K562 (cell line): ENCODE results near the gene RNF215. TPM values are rescaled to one million over a fixed set of nuclear protein-coding genes. Genes with fewer than 3 reads are reported as not detected.

Source experiments
- ARID2 ChIP-seq: fragments of 450-650 bp; IDR thresholded peaks from 2 replicates; pipeline ENCODE4 v1.6.1; 2017; ENCODE audit warnings: antibody characterized with exemption, mild to moderate bottlenecking
- CBX8 ChIP-seq: fragments of 200-600 bp; sonication (generic); IDR thresholded peaks from 2 replicates; pipeline ENCODE4 v1.6.1; 2012; ENCODE audit warnings: borderline replicate concordance, mixed run types, low read depth, mild to moderate bottlenecking, moderate library complexity, mixed read lengths, low read length, control low read depth, inconsistent platforms; ENCODE audit not compliant: poor library complexity, severe bottlenecking; ENCODE audit errors: extremely low read depth
- ELF2 ChIP-seq: fragments of 250-450 bp; sonication (Bioruptor Pico); IDR thresholded peaks from 2 replicates; pipeline ENCODE4 v1.5.0; 2021; ENCODE audit warnings: mild to moderate bottlenecking
- FOSL1 ChIP-seq: fragments of 200-800 bp; sonication (Bioruptor generic); conservative IDR thresholded peaks from 2 replicates; pipeline ENCODE4 v1.6.1; 2016; ENCODE audit warnings: missing genetic modification characterization, missing compliant biosample characterization
- JUND ChIP-seq, 2 experiments: IDR thresholded peaks; 2 replicates in 1 of 2; 3 replicates in 1 of 2; pipeline ENCODE4 v1.6.1; 2011; ENCODE audit warnings: borderline replicate concordance in 2 of 2, low read depth in 2 of 2, low read length in 2 of 2, improper control_type of control experiment in 1 of 2, missing biosample characterization in 1 of 2, missing genetic modification characterization in 1 of 2, missing genetic modification reagents in 1 of 2
- MAFF ChIP-seq: IDR thresholded peaks from 2 replicates; pipeline ENCODE4 v1.6.1; 2012; ENCODE audit warnings: low read length, improper control_type of control experiment
- MXI1 ChIP-seq: IDR thresholded peaks from 2 replicates; pipeline ENCODE4 v1.6.1; 2011; ENCODE audit warnings: low read depth, mild to moderate bottlenecking, improper control_type of control experiment, low read length
- OTX1 ChIP-seq: fragments of 450-650 bp; formaldehyde crosslinking; IDR thresholded peaks from 2 replicates; pipeline ENCODE4 v1.4.0; 2022; ENCODE audit warnings: mild to moderate bottlenecking
- PTRF ChIP-seq: fragments of 450-650 bp; IDR thresholded peaks from 2 replicates; pipeline ENCODE4 v1.6.1; 2016; ENCODE audit warnings: mild to moderate bottlenecking, missing genetic modification characterization, missing compliant biosample characterization
- RFX5 ChIP-seq: IDR thresholded peaks from 2 replicates; pipeline ENCODE4 v1.6.1; 2011; ENCODE audit warnings: low read depth, mild to moderate bottlenecking, improper control_type of control experiment, low read length
- SIN3B ChIP-seq: fragments of 450-650 bp; IDR thresholded peaks from 2 replicates; pipeline ENCODE4 v1.6.1; 2017; ENCODE audit warnings: low read depth, mild to moderate bottlenecking, moderate library complexity
- TARDBP ChIP-seq: fragments of 450-650 bp; IDR thresholded peaks from 2 replicates; pipeline ENCODE4 v1.6.1; 2016
- TEAD1 ChIP-seq, 2 experiments: fragments of 450-650 bp in 1 of 2; sonication (generic) in 1 of 2; formaldehyde crosslinking; IDR thresholded peaks; 2 replicates each; pipeline versions ENCODE4 v1.4.0 to v1.8.0; 2020 to 2022; ENCODE audit warnings: mild to moderate bottlenecking in 2 of 2, missing genetic modification reagents in 1 of 2
- ZBTB33 ChIP-seq: sonication (generic); formaldehyde crosslinking; IDR thresholded peaks from 2 replicates; pipeline ENCODE4 v1.8.1; 2023; ENCODE audit warnings: mild to moderate bottlenecking, missing genetic modification reagents
- ZMIZ1 ChIP-seq, 2 experiments: fragments of 150-350 bp in 1 of 2; IDR thresholded peaks; 2 replicates each; pipeline ENCODE4 v1.6.1; 2012 to 2016; ENCODE audit warnings: low read depth in 2 of 2, low read length in 2 of 2, mild to moderate bottlenecking in 1 of 2, moderate library complexity in 1 of 2
- ZNF274 ChIP-seq: IDR thresholded peaks from 2 replicates; pipeline ENCODE4 v1.6.1; 2011; ENCODE audit warnings: low read depth, mild to moderate bottlenecking, low read length, moderate library complexity, borderline replicate concordance
- ZSCAN32 ChIP-seq: fragments of 450-650 bp; formaldehyde crosslinking; IDR thresholded peaks from 2 replicates; pipeline ENCODE4 v1.4.0; 2020; ENCODE audit warnings: mild to moderate bottlenecking, moderate library complexity
- polyA plus RNA-seq, 8 experiments: library from polyadenylated mRNA; depleted of rRNA in 4 of 8; stranded (reverse) in 5 of 8; unstranded in 3 of 8; fragments of >200 nt; fragmentation: Nextera tagmentation in 2 of 8; fragmentation: Illumina TruSeq in 1 of 8; extraction: Ambion mirVana in 2 of 8; extraction: Trizol in 1 of 8; gene quantifications; 2 replicates each; pipeline versions ENCODE4 v1.2.1 to v1.2.3, GENCODE V29; 2011 to 2014; ENCODE audit warnings: inconsistent platforms in 1 of 8, missing spikeins in 1 of 8
- total RNA-seq, 7 experiments: library from RNA; depleted of rRNA in 6 of 7; stranded (reverse); fragments of >200 nt in 6 of 7; fragmentation: Illumina TruSeq in 2 of 7; extraction: Trizol in 2 of 7; gene quantifications; 2 replicates each; pipeline versions ENCODE4 v1.2.1 to v1.2.3, GENCODE V29; 2011 to 2021; ENCODE audit warnings: low replicate concordance in 1 of 7
- TF ChIP-seq, protein P1 (sequence below): fragments of 450-650 bp; IDR thresholded peaks from 2 replicates; pipeline ENCODE4 v1.6.1; 2016; ENCODE audit warnings: low read depth, mild to moderate bottlenecking, moderate library complexity
- TF ChIP-seq, protein P2 (sequence below): sonication (generic); formaldehyde crosslinking; IDR thresholded peaks from 2 replicates; pipeline ENCODE4 v1.9.0; 2022; ENCODE audit warnings: mild to moderate bottlenecking, missing genetic modification reagents
- TF ChIP-seq, protein P3 (sequence below): fragments of 450-650 bp; formaldehyde crosslinking; IDR thresholded peaks from 2 replicates; pipeline ENCODE4 v1.4.0; 2022; ENCODE audit warnings: mild to moderate bottlenecking, moderate library complexity

RNF215 gene
- total and polyA plus RNA-seq, 9 of the 15 experiments (the other 6 are each of a cell fraction or from before 2014, with no cell fraction given): 0.08 to 9.8 (median 2.7) TPM

- TF ChIP-seq, protein P1, sequence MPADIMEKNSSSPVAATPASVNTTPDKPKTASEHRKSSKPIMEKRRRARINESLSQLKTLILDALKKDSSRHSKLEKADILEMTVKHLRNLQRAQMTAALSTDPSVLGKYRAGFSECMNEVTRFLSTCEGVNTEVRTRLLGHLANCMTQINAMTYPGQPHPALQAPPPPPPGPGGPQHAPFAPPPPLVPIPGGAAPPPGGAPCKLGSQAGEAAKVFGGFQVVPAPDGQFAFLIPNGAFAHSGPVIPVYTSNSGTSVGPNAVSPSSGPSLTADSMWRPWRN: no peak
- TF ChIP-seq ZNF274 (no peak), MAFF (no peak), TEAD1 (CRISPR knock-in tag; IDR thresholded peaks at IDR 0.05) (peak in 1 of 2 experiments; percentile 86; a peak in 1 of 4 replicates), FOSL1 (tag) (peak; percentile 72), SIN3B (no peak), ZMIZ1 (IDR thresholded peaks at IDR 0.05; ENCODE audit: low read depth in 2 of 2, low read length in 2 of 2) (no peak), CBX8 (no peak), OTX1 (no peak), ZSCAN32 (CRISPR knock-in tag) (no peak), RFX5 (no peak), JUND (IDR thresholded peaks at IDR 0.05; ENCODE audit: borderline replicate concordance, low read depth, low read length) (peak; percentile 47; the same call in 1 of the 2 replicates), JUND (tag; IDR thresholded peaks at IDR 0.05; ENCODE audit: borderline replicate concordance, low read depth, low read length) (no peak; the same call in 2 of the 3 replicates), TARDBP (peak; percentile 24; the same call in 1 of the 2 replicates), ELF2 (CRISPR knock-in tag) (no peak), MXI1 (no peak), ZBTB33 (peak; percentile 27; the same call in 1 of the 2 replicates), PTRF (no peak), ARID2 (peak; percentile 76)
- TF ChIP-seq, protein P2, sequence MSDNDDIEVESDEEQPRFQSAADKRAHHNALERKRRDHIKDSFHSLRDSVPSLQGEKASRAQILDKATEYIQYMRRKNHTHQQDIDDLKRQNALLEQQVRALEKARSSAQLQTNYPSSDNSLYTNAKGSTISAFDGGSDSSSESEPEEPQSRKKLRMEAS: peak; percentile 66
- TF ChIP-seq, protein P3, sequence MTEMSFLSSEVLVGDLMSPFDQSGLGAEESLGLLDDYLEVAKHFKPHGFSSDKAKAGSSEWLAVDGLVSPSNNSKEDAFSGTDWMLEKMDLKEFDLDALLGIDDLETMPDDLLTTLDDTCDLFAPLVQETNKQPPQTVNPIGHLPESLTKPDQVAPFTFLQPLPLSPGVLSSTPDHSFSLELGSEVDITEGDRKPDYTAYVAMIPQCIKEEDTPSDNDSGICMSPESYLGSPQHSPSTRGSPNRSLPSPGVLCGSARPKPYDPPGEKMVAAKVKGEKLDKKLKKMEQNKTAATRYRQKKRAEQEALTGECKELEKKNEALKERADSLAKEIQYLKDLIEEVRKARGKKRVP (CRISPR knock-in tag): no peak
Observed at GRCh38 chr22:30390974-30391691, 3.9 kb upstream of the RNF215 start (continued).
